GM06990 (cell line): ENCODE data around the gene MAN2B2.

ENCODE experiments used
- DNase-seq: peaks from one replicate; pipeline ENCODE4 v3.0.0-alpha.2; 2011; ENCODE audit not compliant: insufficient read length; ENCODE audit errors: extremely low read depth
- H3K27me3 ChIP-seq: replicated peaks from 2 replicates; pipeline ENCODE4 v1.6.0; 2011; ENCODE audit warnings: low read length; ENCODE audit not compliant: control insufficient read depth, insufficient read depth
- H3K36me3 ChIP-seq: 2 replicates; pipeline ENCODE4 v1.5.1; 2011; ENCODE audit warnings: low read length; ENCODE audit not compliant: control insufficient read depth, insufficient read depth
- H3K4me3 ChIP-seq: replicated peaks from 2 replicates; pipeline ENCODE4 v1.5.1; 2011; ENCODE audit warnings: low read depth, mild to moderate bottlenecking, control low read depth, low read length
- CTCF ChIP-seq: IDR thresholded peaks from 2 replicates; pipeline ENCODE4 v1.5.1; 2011; ENCODE audit warnings: low read length, control low read depth, mild to moderate bottlenecking, inconsistent platforms; ENCODE audit not compliant: insufficient read depth, poor library complexity, severe bottlenecking

The MAN2B2 gene

GRCh38 chr4:6640292-6641163 is 65.5 kb downstream of the MAN2B2 start, which contains the start of gene MRFAP1:
TSS of gene MRFAP1 (plus strand) at chr4:6640685. CDS start at chr4:6640863, 178 bp downstream.
- TF ChIP-seq CTCF: no peak

GRCh38 chr4:6641164-6641970 is 66.4 kb downstream of the MAN2B2 start:
- no peak for TF ChIP-seq CTCF
- no peak for DNase-seq
- no peaks in the 10 kb centered on the region for H3K27me3 ChIP-seq
- H3K36me3 ChIP-seq: peaks cover 10% of the 10 kb centered on the region
- peak overlapping the region; percentile 89 for H3K4me3 ChIP-seq

More at GRCh38 chr4:6640292-6641163, 65.5 kb downstream of the MAN2B2 start, which contains the start of gene MRFAP1:
- no peaks in the 10 kb centered on the region for H3K27me3 ChIP-seq
- DNase-seq: peak; percentile 98
- H3K4me3 ChIP-seq: peak within 1 kb of the TSS; percentile 89
- H3K36me3 ChIP-seq: peaks cover 10% of the 10 kb centered on the region

GRCh38 chr4:6641971-6642320 is 67.0 kb downstream of the MAN2B2 start:
- no peak for DNase-seq
- Histone ChIP-seq H3K36me3 (peaks cover 10% of the 10 kb centered on the region), H3K27me3 (no peaks in the 10 kb centered on the region), H3K4me3 (peak overlapping the region; percentile 89)
- TF ChIP-seq CTCF: no peak

- no peaks in the 10 kb centered on the region for H3K27me3 ChIP-seq
- no peak for TF ChIP-seq CTCF
- H3K36me3 ChIP-seq: peaks cover 10% of the 10 kb centered on the region
- DNase-seq: no peak
- H3K4me3 ChIP-seq: no peak overlapping the region
These were observed 68.3 kb downstream of the MAN2B2 start for GRCh38 chr4:6643141-6643847.

GRCh38 chr4:6644792-6645530 is 70.0 kb downstream of the MAN2B2 start:
- H3K36me3 ChIP-seq: peaks cover 10% of the 10 kb centered on the region
- H3K27me3 ChIP-seq: no peaks in the 10 kb centered on the region
- H3K4me3 ChIP-seq: no peak overlapping the region
- no peak for DNase-seq
- TF ChIP-seq CTCF: no peak
